ENCODE results near the gene CDH2.

DNA sequence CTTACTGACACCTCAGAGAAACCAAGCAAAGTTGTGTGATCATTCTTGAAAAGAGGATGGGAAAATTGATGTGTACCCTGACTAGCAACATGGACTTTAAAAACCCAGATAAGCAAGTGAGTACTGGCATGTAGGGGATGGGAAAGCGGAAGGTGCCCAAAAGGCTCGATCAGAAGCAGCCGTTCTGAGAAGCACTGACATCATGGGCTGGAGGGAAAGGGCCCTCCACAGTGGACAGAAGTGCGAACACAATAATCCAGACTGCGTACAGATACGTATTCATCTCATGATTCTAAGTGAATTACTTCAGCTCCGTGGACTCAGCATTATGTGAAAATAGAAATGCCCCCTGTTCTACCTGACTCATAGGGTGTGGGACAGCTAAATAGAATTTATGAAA, 42.2 kb downstream of the CDH2 start:
- TF ChIP-seq, protein P1, sequence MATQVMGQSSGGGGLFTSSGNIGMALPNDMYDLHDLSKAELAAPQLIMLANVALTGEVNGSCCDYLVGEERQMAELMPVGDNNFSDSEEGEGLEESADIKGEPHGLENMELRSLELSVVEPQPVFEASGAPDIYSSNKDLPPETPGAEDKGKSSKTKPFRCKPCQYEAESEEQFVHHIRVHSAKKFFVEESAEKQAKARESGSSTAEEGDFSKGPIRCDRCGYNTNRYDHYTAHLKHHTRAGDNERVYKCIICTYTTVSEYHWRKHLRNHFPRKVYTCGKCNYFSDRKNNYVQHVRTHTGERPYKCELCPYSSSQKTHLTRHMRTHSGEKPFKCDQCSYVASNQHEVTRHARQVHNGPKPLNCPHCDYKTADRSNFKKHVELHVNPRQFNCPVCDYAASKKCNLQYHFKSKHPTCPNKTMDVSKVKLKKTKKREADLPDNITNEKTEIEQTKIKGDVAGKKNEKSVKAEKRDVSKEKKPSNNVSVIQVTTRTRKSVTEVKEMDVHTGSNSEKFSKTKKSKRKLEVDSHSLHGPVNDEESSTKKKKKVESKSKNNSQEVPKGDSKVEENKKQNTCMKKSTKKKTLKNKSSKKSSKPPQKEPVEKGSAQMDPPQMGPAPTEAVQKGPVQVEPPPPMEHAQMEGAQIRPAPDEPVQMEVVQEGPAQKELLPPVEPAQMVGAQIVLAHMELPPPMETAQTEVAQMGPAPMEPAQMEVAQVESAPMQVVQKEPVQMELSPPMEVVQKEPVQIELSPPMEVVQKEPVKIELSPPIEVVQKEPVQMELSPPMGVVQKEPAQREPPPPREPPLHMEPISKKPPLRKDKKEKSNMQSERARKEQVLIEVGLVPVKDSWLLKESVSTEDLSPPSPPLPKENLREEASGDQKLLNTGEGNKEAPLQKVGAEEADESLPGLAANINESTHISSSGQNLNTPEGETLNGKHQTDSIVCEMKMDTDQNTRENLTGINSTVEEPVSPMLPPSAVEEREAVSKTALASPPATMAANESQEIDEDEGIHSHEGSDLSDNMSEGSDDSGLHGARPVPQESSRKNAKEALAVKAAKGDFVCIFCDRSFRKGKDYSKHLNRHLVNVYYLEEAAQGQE (IDR thresholded peaks at IDR 0.05; ENCODE audit: borderline replicate concordance) = no peak
- TF ChIP-seq, protein P2, sequence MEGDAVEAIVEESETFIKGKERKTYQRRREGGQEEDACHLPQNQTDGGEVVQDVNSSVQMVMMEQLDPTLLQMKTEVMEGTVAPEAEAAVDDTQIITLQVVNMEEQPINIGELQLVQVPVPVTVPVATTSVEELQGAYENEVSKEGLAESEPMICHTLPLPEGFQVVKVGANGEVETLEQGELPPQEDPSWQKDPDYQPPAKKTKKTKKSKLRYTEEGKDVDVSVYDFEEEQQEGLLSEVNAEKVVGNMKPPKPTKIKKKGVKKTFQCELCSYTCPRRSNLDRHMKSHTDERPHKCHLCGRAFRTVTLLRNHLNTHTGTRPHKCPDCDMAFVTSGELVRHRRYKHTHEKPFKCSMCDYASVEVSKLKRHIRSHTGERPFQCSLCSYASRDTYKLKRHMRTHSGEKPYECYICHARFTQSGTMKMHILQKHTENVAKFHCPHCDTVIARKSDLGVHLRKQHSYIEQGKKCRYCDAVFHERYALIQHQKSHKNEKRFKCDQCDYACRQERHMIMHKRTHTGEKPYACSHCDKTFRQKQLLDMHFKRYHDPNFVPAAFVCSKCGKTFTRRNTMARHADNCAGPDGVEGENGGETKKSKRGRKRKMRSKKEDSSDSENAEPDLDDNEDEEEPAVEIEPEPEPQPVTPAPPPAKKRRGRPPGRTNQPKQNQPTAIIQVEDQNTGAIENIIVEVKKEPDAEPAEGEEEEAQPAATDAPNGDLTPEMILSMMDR (IDR thresholded peaks at IDR 0.05; ENCODE audit: poor library complexity, severe bottlenecking) = no peak
- TF ChIP-seq EP300 (conservative IDR thresholded peaks at IDR 0.05; ENCODE audit: poor library complexity, severe bottlenecking) (no peak), POLR2AphosphoS5 (IDR thresholded peaks at IDR 0.05) (no peak), SMC3 (conservative IDR thresholded peaks at IDR 0.05; ENCODE audit: poor library complexity) (no peak)
